ENCODE results near the gene TPRG1L.
A peak's percentile ranks its signal among the peaks of the same experiment; 100 is the strongest.
"Not testable (repeated sequence)": the region's sequence is repeated elsewhere in the genome, so short reads cannot be mapped to it uniquely, and the experiment has no call there.

Gene TPRG1L

GRCh38 chr1:3624200-3625136 is at the start of gene TPRG1L:
Gene TPRG1L (plus strand): TSS chr1:3625015. CDS start chr1:3625073, 58 bp downstream.
- DNase-seq (ENCODE audit: low spot score): peak; percentile 89
- peak; percentile 43 for FAIRE-seq

GRCh38 chr1:3575515-3575914 is 49.3 kb upstream of the TPRG1L start:
- DNase-seq (ENCODE audit: low spot score); FAIRE-seq: not testable (repeated sequence)

- no peak for DNase-seq (ENCODE audit: low spot score)
- no peak for FAIRE-seq
Measured at GRCh38 chr1:3575993-3576392, 48.8 kb upstream of the TPRG1L start.

GRCh38 chr1:3577300-3577699 is 47.5 kb upstream of the TPRG1L start:
- no peak for FAIRE-seq

GRCh38 chr1:3577711-3578432 is 46.9 kb upstream of the TPRG1L start:
- DNase-seq (ENCODE audit: low spot score) (peak; percentile 19), FAIRE-seq (no peak)

More at GRCh38 chr1:3577300-3577699, 47.5 kb upstream of the TPRG1L start:
- no peak for DNase-seq (ENCODE audit: low spot score)

- DNase-seq (ENCODE audit: low spot score) (no peak), FAIRE-seq (no peak)
Measured at GRCh38 chr1:3578433-3578805, 46.4 kb upstream of the TPRG1L start.

GRCh38 chr1:3578906-3579305 is 45.9 kb upstream of the TPRG1L start:
- FAIRE-seq (no peak), DNase-seq (ENCODE audit: low spot score) (no peak)

- FAIRE-seq: no peak
- DNase-seq (ENCODE audit: low spot score): no peak
Measured at GRCh38 chr1:3579626-3580025, 45.2 kb upstream of the TPRG1L start.

- FAIRE-seq: no peak
- DNase-seq (ENCODE audit: low spot score): no peak
Measured at GRCh38 chr1:3580231-3580630, 44.6 kb upstream of the TPRG1L start.

GRCh38 chr1:3581296-3582036 is 43.3 kb upstream of the TPRG1L start:
- FAIRE-seq (no peak), DNase-seq (ENCODE audit: low spot score) (no peak)

GRCh38 chr1:3583751-3584150 is 41.1 kb upstream of the TPRG1L start:
- not testable (repeated sequence) for FAIRE-seq

GRCh38 chr1:3584915-3585314 is 39.9 kb upstream of the TPRG1L start:
- FAIRE-seq: no peak
- DNase-seq (ENCODE audit: low spot score): no peak

More at GRCh38 chr1:3583751-3584150, 41.1 kb upstream of the TPRG1L start:
- DNase-seq (ENCODE audit: low spot score): not testable (repeated sequence)

GRCh38 chr1:3585353-3585868 is 39.4 kb upstream of the TPRG1L start:
- DNase-seq (ENCODE audit: low spot score); FAIRE-seq: not testable (repeated sequence)

GRCh38 chr1:3585940-3586568 is 38.8 kb upstream of the TPRG1L start:
- FAIRE-seq (no peak), DNase-seq (ENCODE audit: low spot score) (no peak)

- FAIRE-seq: no peak
- DNase-seq (ENCODE audit: low spot score): no peak
Measured at GRCh38 chr1:3586986-3587759, 37.6 kb upstream of the TPRG1L start.

- FAIRE-seq (no peak), DNase-seq (ENCODE audit: low spot score) (no peak)
Measured at GRCh38 chr1:3588395-3588794, 36.4 kb upstream of the TPRG1L start.

- DNase-seq (ENCODE audit: low spot score) (no peak), FAIRE-seq (no peak)
Measured at GRCh38 chr1:3590139-3590763, 34.6 kb upstream of the TPRG1L start.

- DNase-seq (ENCODE audit: low spot score) (no peak), FAIRE-seq (no peak)
Measured at GRCh38 chr1:3590951-3591865, 33.6 kb upstream of the TPRG1L start.

- FAIRE-seq (no peak), DNase-seq (ENCODE audit: low spot score) (no peak)
Measured at GRCh38 chr1:3593334-3593733, 31.5 kb upstream of the TPRG1L start.

Measured in RCC 7860 (cell line).